GM19099 (cell line): ENCODE measurements around the gene MPRIP.

Source experiments
- POLR2A ChIP-seq: IDR thresholded peaks from 3 replicates; pipeline ENCODE4 v1.6.1; 2011; ENCODE audit warnings: low read depth; ENCODE audit not compliant: insufficient read length; ENCODE audit errors: extremely low read depth

MPRIP gene, protein sequence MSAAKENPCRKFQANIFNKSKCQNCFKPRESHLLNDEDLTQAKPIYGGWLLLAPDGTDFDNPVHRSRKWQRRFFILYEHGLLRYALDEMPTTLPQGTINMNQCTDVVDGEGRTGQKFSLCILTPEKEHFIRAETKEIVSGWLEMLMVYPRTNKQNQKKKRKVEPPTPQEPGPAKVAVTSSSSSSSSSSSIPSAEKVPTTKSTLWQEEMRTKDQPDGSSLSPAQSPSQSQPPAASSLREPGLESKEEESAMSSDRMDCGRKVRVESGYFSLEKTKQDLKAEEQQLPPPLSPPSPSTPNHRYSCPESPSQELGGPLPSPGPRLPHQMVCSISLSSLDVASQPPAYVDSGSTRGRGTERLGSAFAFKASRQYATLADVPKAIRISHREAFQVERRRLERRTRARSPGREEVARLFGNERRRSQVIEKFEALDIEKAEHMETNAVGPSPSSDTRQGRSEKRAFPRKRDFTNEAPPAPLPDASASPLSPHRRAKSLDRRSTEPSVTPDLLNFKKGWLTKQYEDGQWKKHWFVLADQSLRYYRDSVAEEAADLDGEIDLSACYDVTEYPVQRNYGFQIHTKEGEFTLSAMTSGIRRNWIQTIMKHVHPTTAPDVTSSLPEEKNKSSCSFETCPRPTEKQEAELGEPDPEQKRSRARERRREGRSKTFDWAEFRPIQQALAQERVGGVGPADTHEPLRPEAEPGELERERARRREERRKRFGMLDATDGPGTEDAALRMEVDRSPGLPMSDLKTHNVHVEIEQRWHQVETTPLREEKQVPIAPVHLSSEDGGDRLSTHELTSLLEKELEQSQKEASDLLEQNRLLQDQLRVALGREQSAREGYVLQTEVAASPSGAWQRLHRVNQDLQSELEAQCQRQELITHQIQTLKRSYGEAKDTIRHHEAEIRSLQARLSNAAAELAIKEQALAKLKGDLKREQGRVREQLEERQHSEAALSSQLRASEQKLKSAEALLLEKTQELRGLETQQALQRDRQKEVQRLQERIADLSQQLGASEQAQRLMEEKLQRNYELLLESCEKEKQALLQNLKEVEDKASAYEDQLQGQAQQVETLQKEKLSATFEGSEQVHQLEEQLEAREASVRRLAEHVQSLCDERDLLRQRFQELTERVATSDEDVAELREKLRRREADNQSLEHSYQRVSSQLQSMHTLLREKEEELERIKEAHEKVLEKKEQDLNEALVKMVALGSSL (N-terminal part only)

DNA sequence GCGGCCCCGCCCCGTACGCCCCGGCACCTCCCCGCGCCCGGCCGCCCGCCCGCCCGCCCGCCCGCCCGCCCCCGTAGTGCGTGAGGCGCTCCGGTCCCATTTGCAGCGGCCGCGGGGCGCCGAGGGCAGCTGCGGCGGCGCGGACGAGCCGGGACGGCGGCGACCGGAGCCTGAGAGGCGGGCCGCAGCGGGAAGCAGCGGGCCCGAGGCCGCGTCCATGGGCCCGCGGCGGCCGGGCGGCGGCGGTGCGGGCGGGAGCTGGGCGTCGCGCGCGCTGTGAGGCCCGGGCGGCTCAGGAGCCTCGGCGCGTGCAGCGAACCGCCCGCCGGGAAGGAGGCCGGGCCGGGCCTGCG is at the start of gene MPRIP:
MPRIP (plus strand) TSS at position 74 of the 353 bp plus-strand sequence. CDS start 392 bp downstream, outside the sequence.
- peak; percentile 45 for TF ChIP-seq POLR2A

DNA sequence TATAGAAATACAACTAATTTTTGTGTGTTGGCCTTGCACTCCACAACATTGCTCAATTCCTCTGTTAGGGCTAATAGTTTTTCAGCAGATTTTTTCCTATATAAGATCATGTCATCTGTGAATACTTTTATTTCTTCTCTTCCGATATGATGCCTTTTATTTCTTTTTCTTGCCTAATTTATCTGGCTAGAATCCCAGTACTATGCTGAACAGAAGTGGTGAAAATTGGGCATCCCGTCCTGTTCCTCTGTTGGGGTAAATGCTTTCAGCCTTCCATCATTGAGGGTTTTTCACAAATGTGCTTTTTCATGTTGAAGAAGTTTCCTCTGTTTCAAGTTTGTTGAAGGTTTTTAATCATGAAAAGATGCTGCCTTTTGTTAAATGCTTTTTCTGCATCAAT is 47.6 kb upstream of the MPRIP start:
- TF ChIP-seq POLR2A: no peak

DNA sequence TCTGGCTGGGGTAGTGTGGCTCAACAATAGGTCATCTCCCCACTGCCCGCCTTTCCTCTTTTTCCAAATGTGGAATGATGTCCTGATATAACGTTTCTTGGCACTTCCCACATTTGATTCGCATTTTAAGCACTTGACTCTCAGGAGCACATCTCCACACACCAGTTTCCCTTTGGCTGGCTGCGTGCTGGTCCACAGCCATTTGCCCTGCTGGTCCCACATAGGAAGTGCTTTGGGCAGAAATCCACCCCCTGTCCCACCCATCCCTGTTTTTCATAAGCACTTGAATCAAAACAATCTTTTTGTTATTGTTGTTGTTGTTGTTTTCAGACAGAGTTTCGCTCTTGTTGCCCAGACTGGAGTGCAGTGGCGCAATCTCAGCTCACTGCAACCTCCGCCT is 46.3 kb upstream of the MPRIP start:
- TF ChIP-seq POLR2A: no peak

DNA sequence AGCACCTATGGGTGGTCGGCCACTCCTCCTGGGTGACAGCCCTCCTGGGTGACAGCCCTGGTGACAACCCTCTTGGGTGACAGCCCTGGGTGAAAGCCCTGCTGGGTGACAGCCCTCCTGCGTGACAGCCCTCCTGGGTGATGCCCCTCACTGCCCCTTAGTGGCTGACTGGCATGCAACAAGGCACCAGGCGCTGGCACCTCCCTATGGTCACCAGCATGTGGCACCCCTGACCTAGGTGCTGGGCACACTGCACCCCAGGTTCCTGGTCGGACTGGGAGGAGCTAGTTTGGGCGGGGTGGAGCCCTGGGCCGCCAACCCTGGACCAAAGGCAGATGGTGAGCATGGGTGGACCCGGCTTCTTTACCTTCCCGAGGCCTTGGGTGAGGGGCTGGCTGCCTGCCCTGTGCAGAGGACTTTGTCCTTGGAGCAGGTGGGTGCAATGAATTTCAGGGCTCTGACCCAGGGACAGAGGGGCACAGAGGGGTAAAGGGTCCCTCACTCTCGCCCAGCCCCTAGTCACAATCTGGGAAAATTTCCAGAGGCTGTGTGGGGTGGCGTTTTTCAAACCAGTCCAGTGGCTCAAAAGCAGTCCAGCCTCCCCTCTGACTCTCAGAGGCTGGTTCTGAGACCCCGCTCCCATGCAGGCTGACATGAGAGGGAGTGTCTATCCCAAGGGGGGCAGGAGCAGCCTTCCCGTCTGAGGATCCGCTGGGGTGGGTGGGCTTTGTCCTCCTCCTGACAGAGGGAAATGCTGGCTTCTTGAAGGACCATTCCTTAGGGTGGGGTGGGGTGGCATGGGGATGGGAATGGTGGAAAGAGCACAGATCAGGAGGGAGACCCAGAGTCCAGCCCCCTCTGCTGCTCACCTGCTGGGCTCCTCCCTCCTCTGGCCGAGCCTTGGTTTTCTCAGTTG is 44.5 kb upstream of the MPRIP start:
- TF ChIP-seq POLR2A: no peak

DNA sequence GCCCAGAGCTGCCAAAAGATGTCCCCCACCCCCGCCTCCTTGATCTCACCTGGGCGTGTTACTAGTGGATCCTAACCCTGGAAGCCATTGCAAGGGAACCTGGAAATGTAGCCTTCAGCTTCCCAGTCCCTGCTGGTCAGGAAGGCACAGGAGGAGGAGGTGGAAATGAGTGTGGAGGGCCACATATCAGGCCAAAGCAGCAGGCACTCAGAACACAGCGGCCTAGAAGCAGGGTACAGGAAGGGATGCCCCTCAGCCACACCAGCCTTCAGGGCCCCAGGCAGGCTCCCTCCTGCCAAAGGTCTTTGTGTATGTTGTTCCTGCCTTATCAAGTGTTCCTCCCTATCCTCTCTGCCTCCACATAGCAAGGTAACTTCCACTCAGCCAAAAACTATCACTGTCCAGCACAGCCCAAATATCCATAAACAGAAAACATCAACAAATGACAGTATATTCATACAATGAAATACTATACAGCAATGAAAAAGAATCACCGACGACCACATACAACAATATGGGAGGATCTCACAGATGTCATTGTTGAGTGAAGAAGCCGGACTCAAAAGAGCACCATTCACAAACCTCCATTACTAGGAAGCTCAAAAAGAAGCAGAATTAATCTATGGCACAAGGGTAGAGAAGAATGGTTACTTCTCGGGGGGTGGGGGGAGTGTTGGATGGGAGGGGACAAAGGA is 42.2 kb upstream of the MPRIP start:
- no peak for TF ChIP-seq POLR2A

DNA sequence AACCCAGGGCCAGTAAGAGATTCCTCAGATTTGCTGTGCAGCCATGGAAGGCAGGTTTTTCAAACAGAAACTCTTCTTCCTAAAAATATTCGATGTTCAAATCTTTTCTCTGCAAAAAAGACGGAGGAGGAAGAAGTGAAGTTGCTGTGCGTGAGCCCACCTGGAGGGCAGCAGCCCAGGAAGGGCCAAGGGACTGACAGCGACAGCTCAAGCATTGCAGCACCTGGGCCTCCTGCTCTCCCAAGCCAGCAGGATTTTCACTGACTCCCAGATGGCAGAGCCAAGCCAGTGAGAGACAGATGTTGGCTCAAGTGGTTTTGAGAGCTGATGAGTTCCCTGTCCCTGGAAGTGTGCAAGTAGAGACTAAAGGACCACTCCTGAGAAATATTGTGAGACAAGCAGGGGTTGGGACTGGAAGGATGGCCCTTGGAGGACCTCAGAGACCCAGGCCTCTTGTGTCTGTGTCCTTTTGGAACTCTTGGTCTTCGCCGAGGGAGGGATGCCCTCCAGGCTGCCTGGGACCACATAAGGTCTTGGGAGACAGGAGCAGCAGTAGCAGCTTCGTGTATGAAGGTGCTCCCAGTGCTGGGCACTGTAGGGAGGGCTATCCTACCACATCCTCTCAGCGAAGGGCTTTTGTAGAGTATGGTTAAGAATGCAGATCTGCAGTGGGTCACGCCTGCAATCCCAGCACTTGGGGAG is 41.0 kb upstream of the MPRIP start:
- no peak for TF ChIP-seq POLR2A

DNA sequence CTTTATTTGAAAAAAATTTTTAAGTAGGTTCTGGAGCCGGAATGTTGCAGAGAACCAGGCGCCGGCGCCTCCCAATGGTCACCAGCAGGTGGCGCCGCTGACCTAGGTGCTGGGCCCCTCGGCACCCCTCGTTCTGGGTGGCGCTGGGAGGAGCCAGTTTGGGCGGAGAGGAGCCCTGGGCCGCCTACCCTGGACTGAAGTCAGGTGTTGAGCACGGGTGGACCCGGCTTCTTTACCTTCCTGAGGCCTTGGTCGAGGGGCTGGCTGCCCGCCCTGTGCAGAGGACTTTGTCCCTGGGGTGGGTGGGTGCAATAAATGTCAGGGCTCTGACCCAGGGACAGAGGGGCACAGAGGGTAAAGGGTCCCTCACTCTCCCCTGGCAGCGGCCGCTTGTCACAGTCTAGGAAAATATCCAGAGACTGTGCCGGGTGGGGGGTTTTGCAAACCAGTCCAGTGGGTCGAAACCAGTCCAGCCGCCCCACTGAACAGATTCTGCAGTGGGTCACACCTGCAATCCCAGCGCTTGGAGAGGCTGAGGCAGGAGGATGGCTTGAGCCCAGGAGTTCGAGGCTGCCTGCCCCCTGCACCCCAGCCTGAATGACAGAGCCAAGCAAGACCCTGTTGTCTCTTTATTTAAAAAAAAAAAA is 40.3 kb upstream of the MPRIP start:
- TF ChIP-seq POLR2A: no peak

DNA sequence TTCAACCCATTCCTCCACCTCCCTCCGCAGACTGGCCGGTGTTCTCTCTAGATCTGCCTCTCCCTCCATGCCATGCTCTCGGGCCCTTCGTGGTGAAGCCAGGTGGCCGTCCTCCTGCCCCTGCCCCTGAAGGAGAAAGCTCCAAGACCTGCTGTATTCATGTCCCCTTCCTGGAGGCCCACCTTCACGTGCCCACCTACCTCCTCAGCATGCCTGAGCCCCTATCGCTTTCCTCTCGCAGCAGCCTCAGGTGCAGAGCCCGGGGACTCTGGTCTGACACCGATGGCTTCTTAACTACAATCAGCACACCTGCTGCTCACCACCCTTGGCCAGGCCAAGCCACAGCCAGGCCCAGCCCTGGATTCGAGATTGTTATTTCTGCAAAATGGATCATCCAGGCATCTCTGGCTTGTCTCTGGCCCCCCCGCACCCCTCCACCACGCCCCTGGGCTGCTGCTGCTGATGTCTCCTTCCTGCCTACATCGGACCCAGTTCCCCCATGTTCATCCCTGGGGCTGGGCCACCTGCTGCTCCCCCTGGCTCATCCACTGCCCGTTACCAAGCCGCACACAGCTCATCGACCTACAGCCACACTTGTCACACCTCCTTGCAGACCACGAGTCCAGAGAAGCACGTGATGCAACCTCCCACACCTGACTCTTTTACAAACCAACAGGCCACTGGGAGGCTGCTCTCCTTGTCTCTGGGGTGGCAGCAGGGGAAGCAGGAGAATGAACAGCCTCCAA is 37.8 kb upstream of the MPRIP start:
- TF ChIP-seq POLR2A: no peak

DNA sequence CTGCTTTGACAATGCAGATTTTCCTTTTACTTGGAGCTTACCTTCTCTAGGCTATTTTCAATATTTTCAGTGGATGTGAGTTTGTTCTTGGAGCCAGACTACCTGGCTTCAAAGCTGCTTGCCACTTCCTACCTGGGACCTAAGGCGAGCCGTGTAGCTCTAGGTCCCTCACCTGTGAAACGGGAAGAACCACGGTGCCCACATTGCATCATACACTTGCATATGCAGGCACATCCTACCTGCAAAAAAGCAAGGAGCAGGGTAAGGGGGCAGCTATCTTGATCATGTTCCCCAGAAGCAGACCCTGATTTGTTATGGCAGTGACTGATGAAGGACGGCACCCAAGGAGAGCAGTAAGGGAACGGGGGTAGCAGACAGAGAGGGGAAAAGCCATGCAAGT is 27.0 kb upstream of the MPRIP start:
- TF ChIP-seq POLR2A: no peak

DNA sequence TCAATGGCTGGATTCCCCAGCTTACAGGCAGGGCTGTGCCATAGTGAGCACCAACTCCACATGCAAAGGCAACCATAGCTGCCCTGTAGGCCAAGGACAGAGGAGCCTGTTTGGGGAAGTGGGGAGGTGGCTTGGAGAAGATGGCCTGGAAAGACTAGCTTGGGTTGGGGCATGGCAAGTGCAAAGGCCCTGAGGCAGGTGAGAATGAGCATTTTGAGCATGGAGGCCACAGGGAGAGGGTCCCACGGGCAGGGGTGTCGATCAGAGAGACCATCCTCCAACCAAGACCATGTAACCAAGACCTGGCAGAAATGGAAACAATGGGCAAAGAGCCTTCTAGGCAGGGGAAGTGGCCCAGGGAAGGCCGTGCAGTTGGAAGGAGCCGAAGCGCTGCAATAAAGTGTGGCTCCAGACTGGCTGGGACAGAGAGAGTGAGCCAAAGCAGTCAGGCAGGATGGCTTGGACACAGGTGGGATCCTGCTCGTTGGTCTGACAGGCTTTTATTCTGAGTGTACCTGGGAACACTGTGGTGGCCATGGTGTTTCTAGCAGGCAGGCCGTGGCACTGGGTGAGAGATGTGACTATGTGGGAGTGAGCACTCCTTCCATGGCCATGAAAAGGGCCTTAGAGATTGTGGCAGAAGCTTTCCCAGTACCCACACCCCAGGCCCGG is 24.8 kb upstream of the MPRIP start:
- TF ChIP-seq POLR2A: no peak

DNA sequence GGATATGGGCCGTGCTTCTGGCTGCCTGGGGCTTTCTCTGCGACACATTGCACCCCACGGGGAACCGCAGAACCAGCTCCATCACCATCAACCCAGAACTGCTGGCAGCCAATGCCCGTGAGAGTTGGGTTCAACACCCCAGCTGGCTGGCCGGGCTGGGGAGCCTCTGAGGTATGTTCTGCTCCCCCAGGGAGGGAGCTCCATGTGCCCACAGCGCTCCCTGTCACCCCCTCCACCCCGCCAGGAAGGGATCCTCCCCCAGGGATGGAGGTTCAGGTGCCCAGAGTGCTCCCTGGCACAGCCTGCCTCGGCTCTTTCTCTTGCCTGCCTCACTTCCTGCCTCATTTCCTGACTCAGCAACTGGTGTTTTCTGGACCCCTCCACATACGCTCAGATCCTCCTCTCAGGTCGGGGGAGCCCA is 24.2 kb upstream of the MPRIP start:
- TF ChIP-seq POLR2A: no peak

DNA sequence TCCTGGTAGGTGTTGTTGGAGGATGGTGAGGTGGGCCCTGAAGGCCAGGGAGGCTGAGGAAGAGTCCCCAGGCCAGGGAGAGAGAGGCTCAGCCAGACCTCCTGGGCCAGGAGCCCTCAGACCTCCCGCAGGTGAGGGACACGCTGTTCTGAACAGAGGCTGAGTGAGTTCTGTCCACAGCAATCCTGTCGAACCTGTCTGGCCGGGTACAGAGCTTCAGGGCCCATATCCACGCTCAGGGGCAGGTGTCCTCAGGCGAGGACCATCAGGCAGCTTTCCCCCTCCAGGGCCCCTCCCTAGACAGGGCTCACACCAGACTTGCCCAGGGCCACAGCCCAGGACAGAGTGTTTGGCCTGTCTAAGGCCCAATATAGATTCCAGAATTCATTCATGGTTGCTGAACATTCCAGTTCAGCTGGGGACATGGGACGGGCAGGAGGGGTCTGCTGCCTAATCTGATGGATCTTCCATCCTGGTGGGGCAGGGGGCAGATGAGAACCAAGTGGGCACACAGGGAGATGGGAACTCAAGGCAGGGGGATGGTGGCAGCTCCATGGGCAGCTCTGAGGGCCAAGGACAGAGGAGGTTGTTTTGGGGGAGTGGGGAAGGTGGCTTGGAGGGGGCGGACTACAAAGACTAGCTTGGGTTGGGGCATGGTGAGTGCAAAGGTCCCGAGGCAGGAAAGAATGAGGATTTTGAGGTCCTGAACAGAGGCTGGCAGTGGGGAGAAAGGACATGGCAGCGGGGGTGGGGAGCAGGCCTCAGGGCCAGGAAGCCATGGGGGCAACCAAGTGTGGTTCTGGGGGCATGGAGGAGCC is 23.4 kb upstream of the MPRIP start:
- no peak for TF ChIP-seq POLR2A
